Endothelial cell of umbilical vein (primary cell): Measurements from ENCODE around the gene TRIM37.

Source experiments
- POLR2A ChIP-seq: IDR thresholded peaks from 2 replicates; pipeline ENCODE4 v1.6.1; 2012; ENCODE audit warnings: low read depth, mild to moderate bottlenecking, control low read depth, low read length
- TF ChIP-seq, protein P1 (sequence below), 2 donors: IDR thresholded peaks; 1 replicate in 1 of 2; 2 replicates in 1 of 2; pipeline ENCODE4 v1.5.1; 2011; ENCODE audit warnings: low read length in 2 of 2, mild to moderate bottlenecking in 2 of 2, moderate library complexity in 2 of 2, control low read depth in 1 of 2, inconsistent platforms in 1 of 2, low read depth in 1 of 2; ENCODE audit not compliant: insufficient read depth in 1 of 2; ENCODE audit errors: extremely low read depth in 1 of 2

GRCh38 chr17:59001158-59001814, 105.4 kb downstream of the TRIM37 start:
- TF ChIP-seq, protein P1, sequence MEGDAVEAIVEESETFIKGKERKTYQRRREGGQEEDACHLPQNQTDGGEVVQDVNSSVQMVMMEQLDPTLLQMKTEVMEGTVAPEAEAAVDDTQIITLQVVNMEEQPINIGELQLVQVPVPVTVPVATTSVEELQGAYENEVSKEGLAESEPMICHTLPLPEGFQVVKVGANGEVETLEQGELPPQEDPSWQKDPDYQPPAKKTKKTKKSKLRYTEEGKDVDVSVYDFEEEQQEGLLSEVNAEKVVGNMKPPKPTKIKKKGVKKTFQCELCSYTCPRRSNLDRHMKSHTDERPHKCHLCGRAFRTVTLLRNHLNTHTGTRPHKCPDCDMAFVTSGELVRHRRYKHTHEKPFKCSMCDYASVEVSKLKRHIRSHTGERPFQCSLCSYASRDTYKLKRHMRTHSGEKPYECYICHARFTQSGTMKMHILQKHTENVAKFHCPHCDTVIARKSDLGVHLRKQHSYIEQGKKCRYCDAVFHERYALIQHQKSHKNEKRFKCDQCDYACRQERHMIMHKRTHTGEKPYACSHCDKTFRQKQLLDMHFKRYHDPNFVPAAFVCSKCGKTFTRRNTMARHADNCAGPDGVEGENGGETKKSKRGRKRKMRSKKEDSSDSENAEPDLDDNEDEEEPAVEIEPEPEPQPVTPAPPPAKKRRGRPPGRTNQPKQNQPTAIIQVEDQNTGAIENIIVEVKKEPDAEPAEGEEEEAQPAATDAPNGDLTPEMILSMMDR (IDR thresholded peaks at IDR 0.05; ENCODE audit: extremely low read depth in 1 of 2, insufficient read depth in 1 of 2, low read depth in 1 of 2, low read length in 2 of 2) = no peak
- peak; percentile 40 for TF ChIP-seq POLR2A
